Limb (tissue), 2 donors: ENCODE measurements around the gene SPTLC3.
A peak's percentile ranks its signal among the peaks of the same experiment; 100 is the strongest.
"Not testable (repeated sequence)": the region's sequence is repeated elsewhere in the genome, so short reads cannot be mapped to it uniquely, and the experiment has no call there.

Experiments used
- DNase-seq, 2 donors: peaks; one replicate each; pipeline ENCODE4 v3.0.0-alpha.2; 2016; ENCODE audit errors: extremely low spot score in 2 of 2

SPTLC3 gene

DNA sequence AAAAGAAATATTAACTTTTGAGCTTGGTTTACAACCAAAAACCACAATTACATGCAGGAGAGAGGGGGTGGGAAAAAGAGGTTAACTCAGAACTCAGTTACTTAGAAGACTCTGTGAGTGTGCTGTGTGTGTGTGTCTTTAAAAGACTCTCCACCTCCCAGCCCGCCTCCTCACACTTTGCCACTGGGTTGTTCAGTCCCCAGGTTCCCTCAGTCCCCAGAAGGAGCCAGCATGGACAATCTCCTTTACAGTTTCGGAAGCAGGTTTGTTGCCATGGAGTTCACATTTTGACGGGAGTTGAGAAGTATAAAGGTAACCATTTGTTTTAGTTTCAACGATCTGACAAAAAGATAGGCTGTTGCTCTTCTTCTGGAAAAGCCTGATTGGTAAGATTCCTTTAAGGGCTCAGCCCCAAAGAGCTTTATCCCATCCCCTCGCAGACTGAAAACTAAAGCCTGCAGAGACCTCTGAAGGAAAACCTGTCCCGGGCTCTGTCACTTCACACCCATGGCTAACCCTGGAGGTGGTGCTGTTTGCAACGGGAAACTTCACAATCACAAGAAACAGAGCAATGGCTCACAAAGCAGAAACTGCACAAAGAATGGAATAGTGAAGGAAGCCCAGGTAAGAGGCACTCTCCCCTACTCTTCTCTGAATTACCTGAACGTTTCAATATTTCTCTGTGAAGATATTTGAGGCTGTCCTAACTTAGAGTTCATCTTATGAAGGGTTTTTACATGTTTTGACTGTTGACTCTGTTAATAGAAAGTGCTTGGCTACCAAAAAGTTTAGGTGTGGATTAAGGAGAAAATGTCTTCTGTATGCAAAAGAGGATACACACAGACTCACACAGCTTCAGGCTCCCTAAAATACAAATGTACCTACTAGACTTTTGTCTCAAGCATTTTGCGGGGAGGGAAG is at the start of gene SPTLC3:
SPTLC3 (plus strand) TSS at position 212 of the 921 bp plus-strand sequence; CDS start at position 508, 296 bp downstream.
- peak; percentile 27 to 39 for DNase-seq

DNA sequence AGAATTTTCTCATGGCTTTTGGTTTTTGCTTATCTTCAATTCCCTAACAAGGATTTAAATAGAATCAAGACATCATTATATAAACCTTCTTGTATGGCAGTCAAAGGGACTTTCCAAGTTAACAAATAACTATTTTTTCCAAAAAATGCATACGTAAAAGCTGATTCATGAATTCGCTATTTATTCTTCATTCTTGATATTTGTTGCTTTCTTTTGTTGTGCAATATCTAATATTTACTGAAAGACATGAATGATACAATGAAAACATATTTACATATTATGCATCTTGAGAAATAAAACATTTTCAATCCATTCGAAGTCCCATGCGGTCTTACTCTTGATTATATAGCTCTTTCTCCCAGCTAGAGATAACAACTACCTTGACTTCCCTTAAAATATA is 47.0 kb upstream of the SPTLC3 start:
- no peak for DNase-seq

DNA sequence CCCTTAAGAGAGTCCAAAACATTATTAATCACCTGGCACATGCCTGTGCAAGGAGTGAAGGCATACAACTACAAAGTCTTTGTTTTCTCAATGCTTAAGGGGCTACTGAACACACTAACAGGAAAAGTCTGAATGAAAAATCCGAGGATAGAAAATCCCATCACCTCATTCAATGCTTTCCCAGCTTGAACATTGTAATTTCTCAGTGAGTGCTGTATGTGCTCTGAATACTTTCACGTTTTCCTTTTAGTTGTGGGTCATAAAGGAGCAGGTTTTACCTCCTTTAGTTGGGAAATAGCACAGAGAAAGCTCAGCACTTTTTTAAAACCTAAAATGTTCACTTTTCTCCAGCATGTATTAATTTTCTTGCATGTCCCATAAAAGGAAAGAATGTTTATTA is 45.9 kb upstream of the SPTLC3 start:
- no peak for DNase-seq

DNA sequence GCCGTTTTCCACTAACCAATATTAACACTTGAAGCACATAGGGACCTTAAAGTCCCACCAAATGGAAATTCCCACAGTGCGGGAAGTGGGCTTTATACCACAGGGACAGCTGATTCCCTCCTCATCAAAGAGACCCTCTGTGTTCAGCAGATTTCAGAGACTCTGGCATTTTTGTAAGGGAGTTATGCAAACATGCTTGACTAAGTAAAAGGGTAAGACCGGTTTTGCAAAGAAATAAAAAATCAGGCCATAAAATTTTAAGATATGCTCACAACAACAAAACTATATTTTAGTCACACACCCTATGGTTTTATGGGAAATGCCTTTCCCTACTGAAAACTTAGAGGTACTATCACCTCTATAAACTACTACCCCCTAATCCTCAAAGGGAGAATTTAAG is 45.4 kb upstream of the SPTLC3 start:
- DNase-seq: no peak

DNA sequence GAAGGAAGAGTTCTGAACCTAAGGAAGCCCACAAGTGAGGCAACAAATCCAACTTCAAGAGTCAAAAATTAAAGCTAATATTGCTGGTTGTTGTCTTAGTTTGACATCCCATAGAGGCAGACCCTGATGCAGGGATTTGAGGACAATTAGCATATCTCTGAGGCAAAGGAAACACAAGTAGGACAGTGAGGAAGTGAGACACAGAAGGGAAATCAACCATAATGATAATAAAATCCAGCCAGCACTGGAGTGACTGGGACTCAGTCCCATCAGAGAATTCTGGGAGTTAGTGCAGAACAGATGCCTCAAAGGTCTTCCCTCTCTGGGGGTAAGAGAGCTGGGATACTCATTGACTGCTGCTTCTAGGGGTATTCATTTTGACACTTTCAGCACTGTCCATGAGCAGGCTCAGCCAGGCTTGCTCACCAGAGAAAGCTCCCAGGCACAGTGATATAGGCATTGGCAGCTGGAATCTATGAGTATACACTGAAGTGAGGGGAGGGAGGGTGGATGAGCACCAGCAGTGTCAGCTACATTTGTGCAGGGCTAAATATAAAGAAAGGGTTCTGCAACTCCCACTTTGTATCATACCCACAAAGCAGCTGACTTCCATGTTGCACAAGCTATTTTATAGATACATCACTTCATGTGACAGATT is 43.4 kb upstream of the SPTLC3 start:
- DNase-seq: no peak

DNA sequence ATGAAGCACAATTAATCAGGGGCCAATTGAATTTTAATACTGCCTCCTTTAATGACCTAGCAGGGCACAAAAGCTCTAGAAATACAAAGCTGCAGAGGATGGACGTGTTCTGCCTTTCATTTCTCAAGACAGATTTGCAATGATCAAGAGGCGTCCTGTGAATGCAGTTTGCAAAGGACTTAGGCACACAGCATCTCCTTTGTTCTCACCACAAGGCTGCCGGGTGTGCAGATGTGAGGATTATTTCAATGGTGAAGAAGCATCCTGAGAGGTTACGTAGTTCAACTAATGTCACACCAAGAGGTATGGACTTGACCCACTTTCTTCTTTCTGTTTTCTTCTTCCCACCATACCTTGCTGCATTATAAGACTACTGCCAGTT is 42.9 kb upstream of the SPTLC3 start:
- no peak for DNase-seq

DNA sequence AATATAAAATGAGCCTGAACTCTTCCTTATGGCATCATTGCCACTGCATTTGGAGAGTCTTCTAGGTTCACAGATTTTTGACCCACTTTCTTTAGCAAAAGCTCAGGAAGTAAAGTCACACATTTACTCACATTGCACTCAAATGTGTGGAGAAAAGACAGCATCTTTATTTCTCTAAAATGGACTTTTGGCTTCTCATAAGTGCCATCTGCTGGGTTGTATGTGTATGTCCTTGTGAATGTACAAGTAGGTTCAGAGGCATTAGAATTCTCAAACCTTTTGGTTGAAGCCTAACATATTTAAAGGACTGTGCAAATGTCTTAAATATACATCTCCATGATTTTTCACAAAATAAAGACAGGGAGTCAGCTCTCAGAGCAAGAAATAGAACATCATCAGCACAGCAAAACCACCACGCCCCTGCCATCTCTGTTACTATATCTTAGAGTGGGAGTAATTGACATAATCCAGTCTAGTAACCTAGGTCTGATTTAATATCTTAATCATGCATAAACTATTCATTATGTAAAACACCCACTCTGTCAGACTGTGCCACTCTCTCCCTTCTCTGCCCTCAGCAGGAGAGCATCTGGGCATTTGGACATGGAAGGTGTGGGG is 42.2 kb upstream of the SPTLC3 start:
- DNase-seq: peak in 1 of 2 donors; percentile 37

DNA sequence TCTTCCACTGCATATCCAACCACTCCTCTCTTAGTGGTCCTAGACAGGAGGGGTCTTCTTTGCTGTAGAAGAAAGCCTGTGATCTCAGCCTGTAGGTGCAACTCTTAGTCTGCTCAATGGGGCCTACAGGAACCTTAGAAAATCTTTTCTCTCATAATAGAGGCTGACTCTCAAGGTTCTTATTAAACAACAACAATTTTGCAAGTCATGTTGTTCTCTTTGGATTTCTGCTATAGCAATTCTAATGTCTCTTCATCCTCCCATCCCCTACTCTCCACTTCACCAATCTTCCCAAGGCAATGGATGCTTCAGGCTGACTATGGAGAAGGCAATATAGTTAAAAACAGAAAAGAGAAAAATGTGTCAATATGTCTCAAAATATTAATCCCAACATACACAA is 40.8 kb upstream of the SPTLC3 start:
- DNase-seq: no peak

DNA sequence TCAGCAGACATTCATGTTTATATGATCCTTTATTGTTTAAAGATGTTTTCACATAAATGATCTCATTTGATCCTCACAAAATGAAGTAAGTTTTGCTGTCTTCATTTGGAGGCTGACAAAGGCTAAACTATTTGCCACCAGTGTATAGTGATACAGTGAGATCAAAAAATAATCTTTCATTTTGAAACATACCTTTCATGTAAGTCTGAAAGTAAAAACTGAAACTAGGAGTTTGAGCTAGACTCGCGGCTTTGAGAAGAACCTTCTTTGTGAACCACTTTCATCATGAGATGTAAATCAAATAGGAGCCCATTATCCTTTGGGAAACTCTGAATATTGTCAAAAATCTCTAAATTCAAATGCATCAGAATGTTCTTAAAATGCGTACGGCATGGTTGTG is 40.3 kb upstream of the SPTLC3 start:
- DNase-seq: no peak

DNA sequence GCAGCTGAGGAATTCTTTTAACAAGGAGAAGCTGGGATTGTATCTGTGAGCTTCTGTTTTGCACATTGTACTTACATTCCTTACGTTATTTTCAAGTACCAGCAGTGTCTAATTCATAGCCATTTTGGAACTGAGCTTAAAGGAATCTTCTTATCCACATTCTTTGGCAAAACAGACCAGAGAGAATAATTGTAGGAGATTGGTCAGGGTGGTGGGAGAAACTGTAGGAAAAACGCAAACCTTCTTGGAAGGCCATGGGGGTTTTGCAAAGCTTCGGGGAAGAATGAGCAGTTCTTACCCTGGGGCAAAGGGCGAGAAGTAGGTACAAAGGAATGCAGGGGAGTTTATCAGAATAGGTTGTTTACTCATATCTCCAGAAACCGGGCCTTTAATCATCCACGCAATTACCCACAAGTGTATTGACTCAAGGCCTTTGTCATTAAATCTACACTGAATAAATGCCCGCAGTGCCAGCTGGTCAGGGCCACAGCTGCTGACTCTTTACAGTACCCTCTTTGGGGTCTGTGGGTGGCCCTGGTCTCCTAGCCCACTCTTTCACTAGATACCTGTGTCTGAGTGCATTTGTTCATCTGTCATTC is 39.6 kb upstream of the SPTLC3 start:
- no peak for DNase-seq

DNA sequence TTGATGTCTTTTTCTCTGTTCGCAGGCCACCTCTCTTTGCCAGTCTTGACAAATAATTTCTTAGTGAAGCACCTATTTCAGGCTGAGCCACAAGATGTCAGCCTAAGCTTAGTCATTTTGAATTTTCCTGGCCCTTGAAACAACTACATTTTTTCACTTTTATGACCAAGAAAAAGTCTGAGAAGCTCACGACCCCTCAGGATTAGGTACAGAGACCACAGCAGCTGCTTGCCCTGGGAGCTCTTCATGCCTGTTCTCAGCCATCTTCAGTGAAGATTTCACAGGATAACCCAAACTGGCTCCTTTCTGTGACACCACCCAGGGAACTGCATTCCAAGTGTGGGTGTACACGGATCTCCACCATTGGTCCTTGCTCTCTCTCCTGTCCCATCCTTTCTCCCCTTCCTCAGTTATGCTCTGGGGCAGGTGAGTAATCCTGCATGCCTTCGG is 38.4 kb upstream of the SPTLC3 start:
- DNase-seq: peak; percentile 41 to 65

DNA sequence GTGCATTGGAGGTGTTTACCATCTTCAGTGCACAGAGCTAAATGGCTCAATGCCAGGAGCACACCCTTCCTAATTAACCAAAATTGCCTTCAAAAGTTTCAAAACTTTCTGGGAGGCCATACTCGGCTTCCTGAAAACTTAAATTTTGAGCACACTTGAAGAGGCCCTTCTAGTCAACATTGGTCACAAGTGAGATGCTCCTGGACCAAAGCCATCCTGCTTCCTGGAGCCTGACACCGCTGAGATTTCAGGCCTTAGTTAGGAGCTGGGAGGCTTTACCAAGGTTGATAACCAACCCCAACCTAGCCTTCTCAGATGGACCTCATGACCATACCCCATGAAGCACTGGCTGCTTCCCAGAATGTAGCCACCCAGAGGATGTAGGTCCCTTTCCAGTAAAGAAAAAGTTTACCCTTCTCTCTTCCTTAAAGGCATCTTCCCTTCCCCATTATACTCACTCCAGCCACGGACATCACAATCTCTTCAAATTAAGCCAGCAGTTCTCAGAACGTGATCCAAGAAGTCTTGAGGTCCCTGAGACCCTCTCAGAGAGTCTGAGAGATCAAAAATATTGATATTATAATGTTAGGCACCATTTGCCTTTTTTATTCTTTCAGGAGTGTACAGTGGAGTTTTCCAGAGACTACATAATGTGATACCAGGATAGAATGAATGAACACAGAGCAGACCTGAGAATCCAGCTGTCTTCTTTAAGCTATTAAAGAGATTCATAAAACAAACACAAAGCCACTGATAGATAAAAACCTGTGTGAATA is 32.8 kb upstream of the SPTLC3 start:
- no peak for DNase-seq

DNA sequence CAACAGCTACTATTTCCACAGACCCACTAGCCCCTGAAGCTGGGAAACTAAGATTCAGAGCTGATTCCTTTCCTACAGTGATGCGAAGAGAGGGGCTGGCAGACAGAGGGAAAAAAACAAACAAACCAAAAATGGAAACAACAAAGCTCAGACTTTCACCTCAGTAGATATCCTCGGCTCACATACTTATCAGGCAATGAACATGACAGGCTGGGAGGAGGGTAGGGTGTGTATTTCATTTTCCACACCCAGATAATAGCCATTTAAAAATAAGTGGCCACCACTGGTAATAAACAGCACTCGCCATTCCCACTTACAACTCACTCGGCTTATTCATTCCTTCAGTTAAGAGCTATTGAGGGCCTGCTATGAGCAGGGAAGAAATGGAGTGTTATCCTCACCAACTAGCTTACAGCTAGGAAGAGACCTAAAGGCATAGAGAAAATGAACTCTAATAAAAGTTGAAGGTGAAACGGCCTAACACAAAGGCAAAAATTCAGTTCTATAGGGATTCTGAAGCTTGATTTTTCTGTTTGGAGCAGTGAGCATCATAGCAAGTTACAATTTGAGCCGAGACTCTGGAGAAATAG is 32.0 kb upstream of the SPTLC3 start:
- DNase-seq: no peak

DNA sequence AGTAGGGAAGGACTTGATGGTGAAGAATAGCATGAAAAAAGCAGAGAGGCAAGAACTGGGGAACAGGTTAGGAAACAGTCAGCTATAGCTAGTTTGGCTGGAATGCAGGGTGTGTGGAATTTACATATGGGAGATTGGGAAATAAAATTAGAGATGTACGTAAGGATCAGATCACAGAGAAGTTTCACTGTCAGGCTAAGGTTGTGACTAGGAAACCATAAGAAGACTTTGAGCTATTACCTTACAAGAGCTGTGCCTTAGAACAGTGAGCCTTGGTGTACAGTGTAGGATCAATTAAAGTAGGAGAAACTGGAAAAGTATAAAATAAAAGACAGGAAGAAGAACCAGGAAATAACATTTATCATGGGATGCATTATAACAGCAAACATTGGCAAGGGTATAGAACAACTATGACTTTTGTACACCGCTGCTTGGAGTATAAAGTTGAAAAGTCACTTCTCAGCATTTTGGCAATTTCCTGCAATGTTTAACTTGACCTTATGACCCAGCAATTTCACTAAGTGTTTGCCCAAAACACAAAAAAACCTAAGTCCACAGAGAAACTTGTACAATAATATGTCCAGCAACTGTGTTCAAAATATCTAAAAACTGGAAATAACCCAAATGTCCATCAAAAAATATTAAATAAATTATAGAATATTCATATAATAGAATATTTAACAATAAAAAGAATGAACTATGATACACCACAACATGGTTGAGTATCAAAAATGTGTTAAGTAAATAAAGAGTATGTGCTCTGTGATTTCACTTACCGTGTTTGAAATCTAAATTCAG is 31.2 kb upstream of the SPTLC3 start:
- DNase-seq: no peak

DNA sequence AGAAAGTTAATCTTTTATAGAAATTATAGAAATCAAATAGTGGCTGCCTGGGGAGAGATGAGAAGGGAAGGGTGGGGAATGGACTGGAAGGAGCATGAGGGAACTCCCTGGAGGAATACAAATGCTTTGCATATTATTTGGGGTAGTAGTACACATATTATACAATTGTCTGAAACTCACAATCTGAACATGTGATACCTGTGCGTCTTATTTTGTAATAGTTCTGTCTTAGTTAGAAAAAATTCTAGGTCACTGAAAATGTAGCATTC is 30.7 kb upstream of the SPTLC3 start:
- no peak for DNase-seq

DNA sequence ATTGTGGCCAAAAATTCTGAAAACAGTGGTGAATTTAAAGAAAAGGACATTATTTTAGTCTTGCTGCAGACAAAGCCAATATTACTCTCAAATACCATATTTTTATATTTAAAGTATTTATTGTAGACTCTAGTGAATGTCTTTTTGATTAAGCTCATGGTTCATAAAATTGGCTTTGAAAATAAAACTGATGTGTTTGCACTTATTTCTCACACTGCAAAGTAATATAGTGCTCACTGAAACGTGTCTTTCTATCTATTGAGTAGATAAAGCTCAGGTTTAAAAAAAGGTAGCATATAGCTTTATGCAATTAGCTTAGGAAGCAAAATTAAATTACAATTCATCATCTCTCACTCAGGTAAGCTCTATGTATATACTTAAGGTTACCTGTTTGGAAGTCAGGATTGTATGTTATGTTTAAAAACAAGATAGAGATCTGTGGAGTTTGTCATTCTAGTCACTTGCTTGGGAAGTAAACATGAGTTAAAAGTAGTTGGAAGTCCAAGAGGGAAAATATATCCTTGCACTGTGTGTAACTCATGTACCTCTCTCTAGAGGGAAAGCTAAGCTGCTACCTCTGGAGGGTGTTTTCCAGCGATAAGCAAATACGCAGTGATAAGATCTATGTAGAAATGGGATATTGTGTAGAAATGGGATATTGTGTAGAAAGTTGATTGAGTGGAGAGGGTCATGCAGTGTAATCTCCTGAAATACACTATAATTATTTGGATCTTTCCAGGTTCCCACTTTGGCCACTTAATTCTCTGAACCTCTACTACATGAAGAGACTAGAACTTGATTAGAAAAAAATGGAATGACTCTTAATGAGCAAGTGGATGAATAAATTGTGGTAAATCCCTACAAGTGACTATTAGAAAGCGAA is 29.9 kb upstream of the SPTLC3 start:
- no peak for DNase-seq

DNA sequence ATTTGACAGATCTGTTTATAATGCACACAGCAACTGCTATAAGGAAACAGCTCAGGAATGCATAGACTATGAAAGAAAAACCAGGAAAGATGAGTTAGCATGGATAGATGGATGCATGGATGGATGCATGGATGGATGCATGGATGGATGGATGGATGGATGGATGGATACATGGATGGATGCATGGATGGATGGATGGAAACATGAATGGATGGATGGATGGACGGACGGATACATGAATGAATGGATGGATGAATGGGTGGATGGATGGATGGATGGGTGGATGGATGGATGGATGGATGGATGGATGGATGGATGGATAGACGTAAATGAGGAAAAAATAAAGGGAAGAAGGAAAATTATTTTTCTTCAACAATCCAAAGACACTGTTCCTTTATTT is 29.1 kb upstream of the SPTLC3 start:
- not testable (repeated sequence) for DNase-seq

DNA sequence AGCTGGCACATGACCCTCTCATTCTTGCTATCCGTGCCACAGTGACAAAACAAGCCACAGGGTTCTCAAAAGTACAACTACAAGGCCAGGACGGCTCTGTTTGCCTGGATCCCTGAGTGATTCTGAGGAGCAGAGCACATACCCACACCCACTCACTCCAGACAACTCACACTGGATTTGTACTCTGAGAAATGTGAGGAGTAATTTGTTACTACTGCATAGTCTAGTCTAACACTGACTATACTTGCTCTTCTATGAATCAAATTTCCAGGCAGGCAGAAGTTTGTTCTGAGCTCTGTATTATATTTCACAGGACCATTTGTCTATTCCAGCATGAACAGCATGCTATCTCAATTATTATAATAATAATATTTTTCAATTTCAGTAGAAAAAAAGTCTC is 26.7 kb upstream of the SPTLC3 start:
- DNase-seq: no peak

DNA sequence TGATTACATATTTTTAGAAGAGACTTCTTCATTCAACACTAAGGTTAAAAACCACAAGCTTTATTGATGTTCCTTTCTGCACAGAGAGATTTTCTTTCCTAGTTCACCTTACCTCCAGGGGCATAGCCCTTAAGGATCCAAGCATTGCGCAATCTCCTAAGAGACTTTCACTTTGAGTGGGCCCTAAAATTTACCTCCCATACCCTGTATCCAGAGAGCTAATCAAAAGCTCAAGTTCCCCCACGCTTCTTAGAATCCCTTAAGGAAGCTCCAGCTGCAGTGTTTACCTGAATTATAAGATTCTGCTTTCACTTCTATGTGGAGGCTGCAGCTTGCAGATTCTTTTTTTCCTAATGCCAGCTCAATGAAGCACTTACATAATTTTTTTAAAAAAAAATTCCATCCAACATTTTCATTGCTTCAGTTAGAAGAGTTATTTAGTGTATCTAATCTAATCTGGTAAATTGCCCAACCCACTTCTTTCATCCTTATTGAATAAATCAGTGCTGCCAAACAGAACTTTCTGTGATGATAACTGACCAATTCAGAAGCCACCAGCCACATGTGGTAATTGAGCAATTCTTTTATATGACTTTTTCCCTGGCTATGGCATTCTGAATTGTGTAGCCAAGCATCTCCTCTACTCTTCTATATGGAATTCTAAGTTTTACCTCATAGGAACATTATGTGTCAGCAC is 24.6 kb upstream of the SPTLC3 start:
- no peak for DNase-seq
